ENCODE measurements around the gene FAM170A.

Gene FAM170A, protein sequence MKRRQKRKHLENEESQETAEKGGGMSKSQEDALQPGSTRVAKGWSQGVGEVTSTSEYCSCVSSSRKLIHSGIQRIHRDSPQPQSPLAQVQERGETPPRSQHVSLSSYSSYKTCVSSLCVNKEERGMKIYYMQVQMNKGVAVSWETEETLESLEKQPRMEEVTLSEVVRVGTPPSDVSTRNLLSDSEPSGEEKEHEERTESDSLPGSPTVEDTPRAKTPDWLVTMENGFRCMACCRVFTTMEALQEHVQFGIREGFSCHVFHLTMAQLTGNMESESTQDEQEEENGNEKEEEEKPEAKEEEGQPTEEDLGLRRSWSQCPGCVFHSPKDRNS

DNA sequence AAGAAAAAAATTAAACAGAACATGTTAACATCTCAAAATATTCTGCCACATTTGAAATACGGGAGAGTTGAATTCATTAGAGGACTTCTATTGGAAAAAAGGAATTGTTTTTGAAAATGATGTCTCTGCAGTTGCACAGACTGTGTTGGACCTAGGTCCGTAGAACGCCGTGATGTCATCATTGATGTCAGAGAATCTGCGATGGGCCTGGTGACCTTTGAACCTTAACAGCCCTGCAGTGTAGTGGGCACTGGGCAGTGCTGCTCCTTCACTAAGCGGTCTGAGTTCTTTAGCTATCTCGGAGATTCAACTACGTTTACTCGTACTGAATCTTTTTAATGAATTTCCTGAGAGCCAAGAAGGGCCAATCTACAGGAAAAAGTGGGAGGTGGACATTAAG is at the start of gene FAM170A:
Gene FAM170A (plus strand): TSS at position 220 of the 400 bp plus-strand sequence. CDS start 211 bp downstream, outside the sequence.
- no peak for DNase-seq

DNA sequence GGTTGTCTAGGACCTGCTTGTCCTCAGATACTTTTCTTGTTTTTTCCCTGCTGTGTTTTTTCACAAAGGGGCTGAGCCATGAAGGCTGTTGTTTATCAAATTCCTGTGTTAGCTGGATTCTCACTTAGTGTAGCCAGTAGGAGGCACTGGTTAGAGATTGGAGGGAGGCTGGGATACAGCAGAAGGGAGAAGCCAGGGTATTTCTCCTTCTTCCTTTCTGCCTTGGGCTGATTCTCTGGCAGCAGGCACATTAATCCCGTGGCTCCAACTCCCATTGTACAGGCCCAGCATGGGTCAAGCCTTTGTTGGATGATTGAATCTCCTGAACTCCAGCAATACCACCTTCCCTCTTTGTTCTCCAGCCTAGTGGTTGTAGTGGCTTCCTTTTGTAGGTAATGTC is 46.4 kb upstream of the FAM170A start:
- no peak for DNase-seq

GRCh38 chr5:119583684-119584083 is 45.7 kb upstream of the FAM170A start:
- DNase-seq, result no peak

DNA sequence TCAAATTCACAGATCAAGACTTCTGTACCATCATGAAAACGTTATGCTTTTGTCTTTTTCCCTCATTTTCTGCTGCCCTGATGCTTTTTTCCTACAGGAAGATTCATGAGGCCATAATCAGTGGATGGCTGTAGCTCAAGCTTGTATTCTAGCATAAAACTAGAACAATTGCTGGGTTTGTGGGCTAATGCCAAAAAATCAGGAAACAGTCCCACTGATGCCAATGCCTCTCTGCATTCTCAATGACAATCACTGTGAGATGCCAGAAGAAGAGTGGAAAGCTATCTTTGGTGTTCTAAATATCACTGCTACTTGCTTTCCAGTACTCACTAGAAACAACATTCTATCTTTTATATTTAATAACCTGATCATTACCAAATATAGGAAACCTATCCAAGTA is 33.3 kb upstream of the FAM170A start:
- DNase-seq, result peak; percentile 59

GRCh38 chr5:119597728-119598298 is 31.5 kb upstream of the FAM170A start:
- no peak for DNase-seq

GRCh38 chr5:119613937-119614336 is 15.4 kb upstream of the FAM170A start:
- no peak for DNase-seq

- DNase-seq, result no peak
Measured at GRCh38 chr5:119614838-119615237, 14.5 kb upstream of the FAM170A start.

GRCh38 chr5:119626086-119626485 is 3.3 kb upstream of the FAM170A start:
- no peak for DNase-seq

- DNase-seq, result no peak
Measured at GRCh38 chr5:119630752-119631440, 1.5 kb downstream of the FAM170A start.

DNA sequence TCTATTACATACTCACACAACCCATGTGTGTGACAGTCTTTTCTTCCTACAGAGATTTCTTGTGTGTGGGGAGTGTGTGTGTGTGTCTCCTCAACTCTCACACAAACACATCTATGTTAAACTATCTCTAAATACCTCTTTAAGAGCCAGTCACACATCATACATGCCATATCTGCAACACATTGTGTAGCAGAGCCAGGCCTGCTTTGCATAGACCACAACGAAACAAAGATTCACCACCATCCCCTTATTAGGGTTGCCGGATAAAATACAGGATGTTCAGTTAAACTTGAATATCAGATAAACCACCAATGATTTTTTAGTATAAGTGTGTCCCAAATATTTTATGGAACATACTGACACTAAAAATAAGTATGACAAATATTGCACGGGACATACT is 2.3 kb downstream of the FAM170A start:
- no peak for DNase-seq

GRCh38 chr5:119651486-119651885 is 22.1 kb downstream of the FAM170A start:
- no peak for DNase-seq

- no peak for DNase-seq
Measured at GRCh38 chr5:119655061-119655460, 25.7 kb downstream of the FAM170A start.

DNA sequence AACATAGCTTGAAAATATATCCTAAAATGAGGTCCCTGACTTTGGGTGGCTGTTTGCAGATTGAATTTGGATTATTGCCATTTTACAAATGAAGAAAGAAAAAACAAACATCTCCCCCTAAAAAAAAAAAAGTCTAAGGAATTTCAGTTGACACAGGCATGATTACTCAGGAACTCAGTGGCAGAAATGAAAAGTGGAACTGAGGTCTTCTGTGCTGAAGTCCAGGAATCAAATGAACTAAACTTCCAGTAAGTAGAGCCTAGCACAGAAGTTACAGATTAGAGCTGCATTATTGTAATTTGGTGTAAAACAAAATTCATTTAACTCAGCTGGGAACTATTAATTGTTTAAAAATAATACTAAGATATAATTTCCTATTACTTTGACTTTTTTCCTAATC is 26.7 kb downstream of the FAM170A start:
- no peak for DNase-seq

DNA sequence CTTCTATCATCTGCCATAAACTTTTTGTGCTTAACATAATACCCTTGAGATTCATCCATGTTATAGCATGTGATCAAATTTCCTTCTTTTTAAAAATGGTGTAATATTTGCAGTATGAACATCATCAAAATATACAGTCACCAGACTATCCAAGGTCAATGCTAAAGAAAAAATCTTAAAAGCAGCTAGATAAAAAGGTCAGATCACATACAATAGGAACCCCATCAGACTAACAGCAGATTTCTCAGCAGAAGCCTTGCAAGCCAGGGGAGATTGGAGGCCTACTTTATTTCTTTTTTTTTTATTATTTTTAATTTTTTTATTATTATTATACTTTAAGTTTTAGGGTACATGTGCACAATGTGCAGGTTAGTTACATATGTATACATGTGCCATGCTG is 37.2 kb downstream of the FAM170A start:
- DNase-seq, result no peak

DNA sequence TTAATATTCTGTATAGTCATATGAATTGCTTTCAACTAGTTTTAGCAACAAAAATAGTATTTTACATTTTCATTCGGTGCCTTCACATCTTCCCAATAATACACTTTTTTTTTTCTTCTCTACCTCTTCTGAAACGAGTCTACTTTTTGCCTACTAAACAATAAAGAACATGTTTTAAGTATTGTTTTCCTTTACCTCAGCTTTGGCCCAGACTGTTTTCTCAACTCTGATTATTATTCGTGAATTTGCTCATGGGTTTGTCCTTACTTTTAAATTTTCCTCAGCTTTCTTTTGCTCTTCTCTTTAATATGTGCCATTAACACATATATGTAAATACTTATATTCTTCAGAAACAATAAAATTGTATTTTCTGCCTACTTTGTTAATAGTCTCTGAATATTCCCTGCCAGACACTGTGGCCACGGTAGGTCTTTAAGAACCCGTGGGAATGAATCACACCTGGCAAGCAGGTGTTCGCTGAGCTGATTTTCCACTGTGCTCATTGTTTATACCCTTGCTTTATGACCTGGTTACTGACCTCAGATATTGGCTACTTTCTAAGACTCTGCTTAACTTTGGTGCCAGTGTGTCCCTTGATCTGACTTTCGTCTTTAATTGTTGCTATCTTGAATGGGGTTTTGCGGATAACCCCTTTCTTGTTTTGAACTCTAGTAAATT is 49.1 kb downstream of the FAM170A start:
- no peak for DNase-seq

GRCh38 chr5:119680080-119680479 is 50.7 kb downstream of the FAM170A start:
- DNase-seq, result no peak

- DNase-seq, result no peak
Measured at GRCh38 chr5:119681734-119682133, 52.4 kb downstream of the FAM170A start.

GRCh38 chr5:119682372-119682771 is 53.0 kb downstream of the FAM170A start:
- no peak for DNase-seq

Measured in midbrain (tissue), 1 donor.